GM18505 (cell line): ENCODE measurements around the gene SMAD3.
"Not testable (repeated sequence)": the region's sequence is repeated elsewhere in the genome, so short reads cannot be mapped to it uniquely, and the experiment has no call there.

ENCODE experiments used
- ATAC-seq: cut with Tn5 transposase; IDR thresholded peaks from one replicate; pipeline ENCODE4 v1.9.1; 2021; ENCODE audit not compliant: unreplicated experiment
- POLR2A ChIP-seq: IDR thresholded peaks from 4 replicates; pipeline ENCODE4 v1.6.1; 2011; ENCODE audit warnings: borderline replicate concordance; ENCODE audit not compliant: insufficient read depth, insufficient read length; ENCODE audit errors: extremely low read depth

Gene SMAD3

GRCh38 chr15:67065531-67066005, at the start of gene SMAD3:
TSS of gene SMAD3 (plus strand) at chr15:67065602. CDS start at chr15:67066155, 553 bp downstream.
- TF ChIP-seq POLR2A, result peak; percentile 77
- ATAC-seq, result peak; percentile 58

DNA sequence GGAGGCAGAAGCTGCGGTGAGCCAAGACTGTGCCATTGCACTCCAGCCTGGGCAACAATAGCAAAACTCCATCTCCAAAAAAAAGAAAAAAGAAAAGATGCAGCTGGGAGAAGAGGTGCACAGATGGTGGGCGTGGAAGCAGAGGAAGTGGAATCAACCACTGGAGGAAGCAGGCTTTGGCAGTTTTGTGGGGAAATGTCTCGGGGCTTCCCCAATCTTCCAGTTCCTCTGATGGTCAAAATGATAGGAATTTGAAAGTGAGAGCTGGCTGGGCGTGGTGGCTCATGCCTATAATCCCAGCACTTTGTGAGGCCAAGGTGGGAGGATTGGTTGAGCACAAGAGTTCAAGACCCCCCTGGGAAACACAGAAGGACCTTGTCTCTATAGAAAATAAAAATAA, 48.1 kb upstream of the SMAD3 start:
- no peak for ATAC-seq
- no peak for TF ChIP-seq POLR2A

DNA sequence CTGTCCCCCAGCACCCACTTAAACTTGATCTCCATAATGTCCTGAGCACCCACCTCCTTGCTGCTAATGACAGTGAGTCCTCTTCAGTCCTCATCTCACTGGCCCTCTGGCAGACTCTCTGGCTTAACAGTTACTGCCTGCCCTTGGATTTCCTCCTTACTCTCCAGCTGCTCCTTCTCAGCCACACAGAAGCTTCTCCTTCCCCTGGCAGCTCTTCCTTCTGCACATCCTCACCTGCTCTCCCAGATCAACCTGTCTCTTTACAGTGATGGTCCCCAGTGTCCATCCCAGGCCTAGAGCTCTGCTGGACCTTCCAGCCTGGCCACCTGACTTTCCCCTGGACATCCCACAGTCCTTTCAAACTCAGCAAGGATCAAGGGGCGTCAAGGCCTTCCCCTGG, 47.4 kb upstream of the SMAD3 start:
- ATAC-seq, result no peak
- no peak for TF ChIP-seq POLR2A

DNA sequence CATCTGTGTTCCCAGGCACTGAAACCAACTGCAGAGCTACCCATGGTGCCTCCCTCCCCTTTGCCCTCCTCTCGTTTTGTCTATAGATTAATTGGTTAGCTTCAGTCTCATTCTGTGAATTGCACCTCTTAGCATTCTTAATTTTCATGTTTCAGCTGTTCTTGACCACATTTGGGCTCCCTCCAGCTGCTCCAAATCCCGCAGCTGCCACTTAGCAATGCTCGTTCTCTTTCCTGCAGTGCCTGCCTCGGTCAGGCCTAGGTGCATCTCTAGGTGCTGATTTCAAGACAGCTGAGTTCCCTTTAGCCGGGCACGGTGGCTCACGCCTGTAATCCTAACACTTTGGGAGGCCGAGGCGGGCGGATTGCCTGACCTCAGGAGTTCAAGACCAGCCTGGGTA, 47.0 kb upstream of the SMAD3 start:
- TF ChIP-seq POLR2A, result no peak
- no peak for ATAC-seq

DNA sequence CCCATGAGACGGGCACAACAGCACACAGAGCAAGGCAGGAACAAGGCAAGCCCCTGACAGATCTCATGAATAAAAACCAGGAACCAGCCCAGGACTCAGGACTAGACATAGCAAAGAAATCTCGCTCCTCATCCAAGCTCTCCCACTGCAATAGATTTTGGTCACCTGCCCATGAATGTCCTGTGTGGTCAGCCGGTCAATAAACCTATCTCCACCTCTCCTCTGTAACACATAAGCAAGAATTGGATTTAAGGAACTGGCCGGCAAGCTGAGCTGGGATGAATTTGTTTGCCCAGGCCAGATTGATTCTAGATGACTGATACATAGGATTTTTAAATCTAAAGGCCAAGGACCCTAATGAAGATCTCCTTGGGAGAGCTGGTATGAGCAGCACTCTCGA, 46.3 kb upstream of the SMAD3 start:
- no peak for ATAC-seq
- no peak for TF ChIP-seq POLR2A

DNA sequence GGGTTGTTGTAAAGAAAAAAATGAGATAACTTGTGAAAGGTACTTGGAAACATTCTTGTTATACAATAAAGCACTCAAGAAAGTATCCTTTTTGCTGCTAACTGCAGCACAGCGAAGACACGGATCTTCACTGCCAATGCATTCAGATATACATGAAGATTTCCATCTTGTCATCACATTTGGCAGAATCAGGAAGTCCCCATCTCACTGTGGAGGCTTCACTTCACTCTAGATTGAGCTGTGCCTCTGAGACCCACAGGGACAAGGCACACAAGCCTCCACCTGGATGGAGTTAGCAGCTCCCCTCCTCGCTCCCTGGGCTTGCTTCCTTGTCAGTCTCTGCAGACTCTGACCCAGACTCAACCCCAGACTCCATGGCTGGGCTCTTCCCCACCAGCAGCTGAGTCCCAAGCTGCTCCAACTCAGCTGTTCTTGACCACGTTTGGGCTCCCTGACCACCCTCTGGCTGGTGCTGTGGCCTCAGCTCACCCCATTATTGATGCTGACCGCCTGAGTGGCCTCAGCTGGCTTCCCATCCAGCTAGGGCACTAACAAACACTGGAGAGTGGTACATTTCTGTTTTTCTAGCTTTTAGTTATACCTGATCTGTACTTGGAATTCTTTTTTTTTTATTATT, 45.4 kb upstream of the SMAD3 start:
- no peak for TF ChIP-seq POLR2A
- no peak for ATAC-seq

DNA sequence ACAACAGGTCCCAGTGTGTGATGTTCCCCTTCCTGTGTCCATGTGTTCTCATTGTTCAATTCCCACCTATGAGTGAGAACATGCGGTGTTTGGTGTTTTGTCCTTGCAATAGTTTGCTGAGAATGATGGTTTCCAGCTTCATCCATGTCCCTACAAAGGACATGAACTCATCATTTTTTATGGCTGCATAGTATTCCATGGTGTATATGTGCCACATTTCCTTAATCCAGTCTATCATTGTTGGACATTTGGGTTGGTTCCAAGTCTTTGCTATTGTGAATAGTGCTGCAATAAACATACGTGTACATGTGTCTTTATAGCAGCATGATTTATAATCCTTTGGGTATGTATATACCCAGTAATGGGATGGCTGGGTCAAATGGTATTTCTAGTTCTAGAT, 44.7 kb upstream of the SMAD3 start:
- not testable (repeated sequence) for ATAC-seq

GRCh38 chr15:67021455-67021854, 43.9 kb upstream of the SMAD3 start:
- no peak for ATAC-seq
- no peak for TF ChIP-seq POLR2A

- no peak for ATAC-seq
- no peak for TF ChIP-seq POLR2A
These were observed 42.8 kb upstream of the SMAD3 start for GRCh38 chr15:67022587-67023105.

DNA sequence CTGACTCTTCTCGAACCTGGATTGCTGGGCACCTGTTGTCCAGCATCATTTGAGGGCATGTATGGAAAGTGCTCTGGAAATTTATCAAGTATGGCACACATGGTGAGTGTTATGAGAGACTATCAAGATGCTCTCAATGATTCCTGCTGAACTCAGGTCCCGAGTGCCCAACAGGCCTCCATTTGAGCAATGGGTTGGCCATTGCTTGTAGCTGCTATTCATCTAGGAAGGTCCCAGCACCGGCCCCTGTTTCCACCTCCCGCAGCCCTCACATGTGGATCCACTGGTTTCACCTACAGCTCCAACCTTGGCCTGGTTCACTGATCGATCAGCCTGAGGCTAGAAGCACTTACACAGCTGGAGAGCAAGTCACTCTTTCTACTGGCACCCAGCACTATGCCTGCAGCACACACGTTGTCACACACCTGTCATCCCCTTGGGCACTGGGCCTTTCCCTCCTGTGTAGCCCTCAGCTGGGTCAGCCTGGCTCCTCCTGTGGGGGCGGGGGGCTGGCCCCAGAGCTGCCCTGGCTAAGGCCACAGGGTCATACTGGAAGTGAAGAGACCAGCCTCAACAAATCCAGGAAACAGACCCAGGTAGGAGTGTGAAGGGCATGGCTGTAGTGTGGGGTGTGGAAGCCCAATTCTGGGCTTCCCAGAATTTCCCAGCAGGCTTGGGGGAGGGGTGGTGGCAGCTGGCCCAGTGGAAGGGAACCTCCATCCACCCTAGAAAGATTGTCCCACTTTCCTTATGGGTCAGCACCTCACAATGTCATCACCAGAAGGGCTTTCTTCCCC, 41.7 kb upstream of the SMAD3 start:
- ATAC-seq, result no peak
- no peak for TF ChIP-seq POLR2A

DNA sequence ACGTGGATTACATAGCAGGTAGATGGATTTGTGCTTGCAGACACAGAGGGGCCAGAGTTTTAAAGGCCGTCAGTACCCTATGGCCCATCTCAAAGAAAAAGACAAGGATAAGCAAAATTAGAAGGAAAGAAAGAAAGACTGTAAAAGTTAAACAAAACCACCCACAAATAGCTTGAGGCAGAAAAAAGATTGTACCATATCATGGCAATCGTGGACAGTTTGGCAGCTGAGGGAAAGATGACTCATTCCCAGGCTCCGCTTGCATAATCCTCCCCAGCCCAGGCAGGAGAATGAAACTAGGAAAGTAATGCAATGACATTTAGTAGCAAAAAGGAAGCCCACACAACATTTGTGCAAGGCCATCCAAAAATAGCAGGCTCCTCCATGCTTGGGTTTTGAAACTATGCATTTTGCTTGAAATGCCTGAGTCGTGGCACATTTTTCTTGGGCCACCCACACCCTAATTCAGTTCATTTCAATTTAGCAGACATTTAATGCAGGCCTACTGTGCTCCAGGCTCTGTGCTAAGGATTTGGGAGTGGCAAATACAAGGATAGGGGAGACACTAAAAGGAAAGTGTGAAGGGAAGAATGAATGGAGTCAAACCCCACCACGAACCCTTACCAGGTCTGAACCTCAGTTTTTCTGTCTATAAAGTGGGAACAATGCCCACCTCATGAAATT, 40.9 kb upstream of the SMAD3 start:
- no peak for ATAC-seq

DNA sequence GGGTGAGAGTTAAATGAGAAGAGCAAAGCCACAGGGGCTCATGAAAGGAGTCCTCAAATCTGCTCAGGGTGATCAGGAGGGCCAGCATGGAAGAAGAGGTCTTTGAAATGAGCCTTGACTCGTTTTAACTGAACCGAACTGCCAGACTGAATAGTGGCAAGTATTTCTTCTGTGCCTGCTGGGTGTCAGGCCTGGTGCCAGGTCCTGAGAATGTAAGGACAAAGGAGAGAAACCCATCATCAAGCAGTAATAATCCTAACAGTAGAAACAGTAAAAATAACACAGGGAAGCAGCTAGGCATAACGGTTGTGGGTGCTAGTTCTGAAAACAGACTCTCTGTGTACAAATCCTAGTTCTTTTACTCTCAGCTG, 40.4 kb upstream of the SMAD3 start:
- ATAC-seq, result no peak
- no peak for TF ChIP-seq POLR2A

More for the DNA sequence above, 40.9 kb upstream of the SMAD3 start:
- TF ChIP-seq POLR2A, result no peak

DNA sequence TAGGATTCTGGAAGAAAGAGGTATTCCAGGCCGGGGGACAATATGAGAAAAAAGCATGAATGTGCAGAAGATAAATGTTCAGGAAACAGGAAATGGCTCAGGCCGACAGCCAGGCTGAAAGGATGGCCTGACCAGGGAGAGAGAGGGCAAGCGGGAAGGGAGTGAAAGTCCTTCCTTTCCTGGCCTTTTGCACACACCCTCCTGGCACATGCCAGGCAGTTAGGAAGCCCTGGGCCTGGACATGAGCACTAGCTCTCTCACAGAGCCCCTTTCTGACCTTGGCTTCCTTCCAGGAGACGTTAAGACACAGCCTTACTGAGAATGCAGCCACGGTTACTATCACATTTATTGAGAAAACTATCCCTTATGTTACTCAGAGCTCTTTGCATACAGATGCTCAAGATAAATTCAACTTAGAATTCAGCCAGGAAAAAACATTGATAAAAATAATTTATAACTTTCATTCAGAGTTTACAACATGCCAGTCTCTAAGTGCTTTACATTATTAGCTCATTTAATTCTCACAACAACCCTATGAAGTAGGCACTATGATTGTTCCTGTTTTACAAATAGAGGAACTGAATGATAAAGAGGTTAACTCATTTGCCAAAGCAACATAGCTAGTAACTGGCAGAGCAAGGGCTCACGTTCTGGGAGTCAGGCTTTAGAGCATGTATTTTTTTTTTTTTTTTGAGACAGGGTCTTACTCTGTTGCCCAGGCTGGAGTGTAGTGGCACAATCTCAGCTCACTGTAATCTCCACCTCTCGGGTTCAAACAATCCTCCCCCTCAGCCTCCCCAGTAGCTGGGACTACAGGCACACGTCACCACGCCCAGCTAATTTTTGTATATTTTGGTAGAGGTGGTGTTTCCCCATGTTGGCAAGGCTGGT, 39.4 kb upstream of the SMAD3 start:
- ATAC-seq, result no peak
- TF ChIP-seq POLR2A, result no peak
